Endodermal cell (in vitro differentiated cells): ENCODE data around the gene HLA-DRB5. TPM values are rescaled to one million over a fixed set of nuclear protein-coding genes. Genes with fewer than 3 reads are reported as not detected.
A peak's percentile ranks its signal among the peaks of the same experiment; 100 is the strongest.

Source experiments
- DNase-seq: peaks from one replicate; pipeline ENCODE4 v3.0.0-alpha.2; 2017
- H3K27ac ChIP-seq: 2 replicates; pipeline ENCODE4 v1.5.1; 2013; ENCODE audit warnings: mild to moderate bottlenecking, low read depth, low read length, moderate library complexity
- H3K27me3 ChIP-seq: 2 replicates; pipeline ENCODE4 v1.6.1; 2013; ENCODE audit warnings: mild to moderate bottlenecking, low read length, moderate library complexity; ENCODE audit not compliant: insufficient read depth, control insufficient read depth, poor library complexity, severe bottlenecking
- H3K36me3 ChIP-seq: 2 replicates; pipeline ENCODE4 v1.7.0; 2013; ENCODE audit warnings: mild to moderate bottlenecking, low read length, moderate library complexity; ENCODE audit not compliant: control insufficient read depth, insufficient read depth
- H3K4me1 ChIP-seq: one replicate; pipeline ENCODE4 v1.7.0; 2013; ENCODE audit warnings: low read length; ENCODE audit not compliant: control insufficient read depth, insufficient read depth
- H3K4me3 ChIP-seq: 2 replicates; pipeline ENCODE4 v1.5.1; 2013; ENCODE audit warnings: mild to moderate bottlenecking, low read length, moderate library complexity
- H3K9ac ChIP-seq: 2 replicates; pipeline ENCODE4 v1.6.1; 2013; ENCODE audit warnings: mild to moderate bottlenecking, low read length, moderate library complexity; ENCODE audit not compliant: poor library complexity, severe bottlenecking; ENCODE audit errors: extremely low read depth
- H3K9me3 ChIP-seq: 2 replicates; pipeline ENCODE4 v1.6.1; 2013; ENCODE audit warnings: mild to moderate bottlenecking, low read length, moderate library complexity; ENCODE audit not compliant: control insufficient read depth
- H3K27ac Mint-ChIP-seq: 2 replicates; pipeline ENCODE4 v1.8.0; 2020; ENCODE audit warnings: mixed read lengths
- H3K27me3 Mint-ChIP-seq: 2 replicates; pipeline ENCODE4 v1.8.0; 2021; ENCODE audit warnings: mild to moderate bottlenecking, mixed read lengths; ENCODE audit not compliant: insufficient read depth
- H3K36me3 Mint-ChIP-seq: 2 replicates; pipeline ENCODE4 v1.8.0; 2020; ENCODE audit warnings: low read depth, mixed read lengths
- H3K4me1 Mint-ChIP-seq: 2 replicates; pipeline ENCODE4 v1.8.0; 2020; ENCODE audit warnings: mixed read lengths
- H3K4me3 Mint-ChIP-seq: 2 replicates; pipeline ENCODE4 v1.8.0; 2020; ENCODE audit warnings: mild to moderate bottlenecking, moderate library complexity, mixed read lengths
- H3K9me3 Mint-ChIP-seq: 2 replicates; pipeline ENCODE4 v1.8.0; 2020; ENCODE audit warnings: mild to moderate bottlenecking, mixed read lengths
- CTCF ChIP-seq: fragments of 200-600 bp; sonication (generic); conservative IDR thresholded peaks from 2 replicates; pipeline ENCODE4 v1.5.0; 2021; ENCODE audit warnings: antibody characterized with exemption, mild to moderate bottlenecking
- WGBS, 2 experiments: methylation state at CpG; one replicate each; pipeline versions ENCODE4 v1.1.5 to v1.1.7; 2013; ENCODE audit warnings: missing lambda C conversion rate in 2 of 2, mixed read lengths in 1 of 2; ENCODE audit not compliant: insufficient coverage in 1 of 2, insufficient read length in 1 of 2; 5-methylcytosine and 5-hydroxymethylcytosine counted together
- total RNA-seq, 2 donors: library from RNA; stranded (reverse); fragmentation: NEBNext Ultra II Directional in 1 of 2; extraction: Animal tissue kit (Norgen Biotek cat#: 25700) in 1 of 2; gene quantifications; 2 replicates in 1 of 2; 3 replicates in 1 of 2; pipeline ENCODE4 v1.2.1, GENCODE V29; 2021

HLA-DRB5 gene
- total RNA-seq, 2 donors from 2014 or later = 0.71 to 0.92 TPM

GRCh38 chr6:32522302-32523047, 7.6 kb downstream of the HLA-DRB5 start:
- peaks cover 32% of the 10 kb centered on the region for H3K27me3 ChIP-seq

GRCh38 chr6:32519910-32520258, 10.2 kb downstream of the HLA-DRB5 start:
- Mint-ChIP-seq H3K36me3 (no peaks in the 10 kb centered on the region), H3K4me1 (peaks cover 27% of the 10 kb centered on the region), H3K9me3 (no peaks in the 10 kb centered on the region), H3K27me3 (peaks cover 55% of the 10 kb centered on the region), H3K27ac (no peak overlapping the region), H3K4me3 (no peak overlapping the region)
- Histone ChIP-seq H3K9me3 (no peaks in the 10 kb centered on the region), H3K9ac (no peak overlapping the region), H3K4me3 (no peak overlapping the region), H3K36me3 (no peaks in the 10 kb centered on the region), H3K4me1 (no peaks in the 10 kb centered on the region), H3K27me3 (peaks cover 30% of the 10 kb centered on the region), H3K27ac (no peak overlapping the region)
- no peak for TF ChIP-seq CTCF
- no peak for DNase-seq
- no CpG with 5 or more reads among the region's 1 CpG for WGBS, 2 experiments

More at GRCh38 chr6:32522302-32523047, 7.6 kb downstream of the HLA-DRB5 start:
- H3K4me3 Mint-ChIP-seq = peak overlapping the region; percentile 64
- Histone ChIP-seq H3K9ac (no peak overlapping the region), H3K9me3 (no peaks in the 10 kb centered on the region), H3K4me1 (no peaks in the 10 kb centered on the region), H3K36me3 (no peaks in the 10 kb centered on the region), H3K4me3 (peak overlapping the region; percentile 45), H3K27ac (no peak overlapping the region)
- 4 to 31% methylated on average over 5 to 19 of the region's 19 CpGs for WGBS, 2 experiments
- peak; percentile 56 for DNase-seq
- peaks cover 3% of the 10 kb centered on the region for H3K9me3 Mint-ChIP-seq
- peaks cover 27% of the 10 kb centered on the region for H3K4me1 Mint-ChIP-seq
- TF ChIP-seq CTCF = no peak
- H3K27me3 Mint-ChIP-seq = peaks cover 70% of the 10 kb centered on the region
- no peaks in the 10 kb centered on the region for H3K36me3 Mint-ChIP-seq
- H3K27ac Mint-ChIP-seq = no peak overlapping the region

- Mint-ChIP-seq H3K4me3 (no peak overlapping the region), H3K4me1 (peaks cover 27% of the 10 kb centered on the region), H3K27ac (no peak overlapping the region), H3K9me3 (no peaks in the 10 kb centered on the region), H3K27me3 (peaks cover 50% of the 10 kb centered on the region), H3K36me3 (no peaks in the 10 kb centered on the region)
- no peaks in the 10 kb centered on the region for H3K9me3 ChIP-seq
- WGBS, 2 experiments = 42 to 78% methylated on average over 3 to 4 of the region's 4 CpGs
- H3K9ac ChIP-seq = no peak overlapping the region
- H3K27me3 ChIP-seq = peaks cover 25% of the 10 kb centered on the region
- no peak for TF ChIP-seq CTCF
- H3K27ac ChIP-seq = no peak overlapping the region
- no peak overlapping the region for H3K4me3 ChIP-seq
- no peaks in the 10 kb centered on the region for H3K36me3 ChIP-seq
- no peak for DNase-seq
- no peaks in the 10 kb centered on the region for H3K4me1 ChIP-seq
Observed at GRCh38 chr6:32519118-32519909, 10.8 kb downstream of the HLA-DRB5 start.
